CD4-positive, CD25-positive, alpha-beta regulatory T cell (primary cell): Measurements from ENCODE around the gene LMO3. TPM values are rescaled to one million over a fixed set of nuclear protein-coding genes. Genes with fewer than 3 reads are reported as not detected.
"Not testable (repeated sequence)": the region's sequence is repeated elsewhere in the genome, so short reads cannot be mapped to it uniquely, and the experiment has no call there.

Source experiments
- ATAC-seq, 2 donors: fragments of 150-1000 bp; cut with Tn5 transposase; one replicate each; pipeline ENCODE4 v1.10.0; 2021; ENCODE audit warnings: low read depth in 2 of 2, moderate number of reproducible peaks in 2 of 2, moderate library complexity in 1 of 2
- DNase-seq, 3 donors: peaks; one replicate each; pipeline versions ENCODE4 v3.0.0 to v3.0.0-alpha.2; 2012 to 2022; ENCODE audit warnings: mixed read lengths in 1 of 3
- H3K27ac ChIP-seq: one replicate; pipeline ENCODE4 v1.7.0; 2013; ENCODE audit warnings: mild to moderate bottlenecking, low read length; ENCODE audit not compliant: insufficient read depth, poor library complexity, severe bottlenecking
- H3K27me3 ChIP-seq: one replicate; pipeline ENCODE4 v1.7.0; 2013; ENCODE audit warnings: low read length; ENCODE audit not compliant: control insufficient read depth, insufficient read depth
- H3K36me3 ChIP-seq: one replicate; pipeline ENCODE4 v1.7.0; 2013; ENCODE audit warnings: mild to moderate bottlenecking, low read length, moderate library complexity; ENCODE audit not compliant: control insufficient read depth, insufficient read depth
- H3K4me1 ChIP-seq: 2 replicates; pipeline ENCODE4 v1.7.0; 2013; ENCODE audit warnings: mild to moderate bottlenecking, low read length; ENCODE audit not compliant: insufficient read depth, control insufficient read depth, poor library complexity, severe bottlenecking
- H3K4me3 ChIP-seq: one replicate; pipeline ENCODE4 v1.7.0; 2013; ENCODE audit warnings: low read depth, mild to moderate bottlenecking, low read length, moderate library complexity
- H3K9me3 ChIP-seq, 2 experiments: 1 replicate in 1 of 2; 2 replicates in 1 of 2; pipeline ENCODE4 v1.7.0; 2013; ENCODE audit warnings: low read length in 2 of 2, mild to moderate bottlenecking in 1 of 2, moderate library complexity in 1 of 2; ENCODE audit not compliant: control insufficient read depth in 2 of 2
- H3K27ac Mint-ChIP-seq, 3 donors: one replicate each; pipeline ENCODE4 v1.8.0; 2020 to 2022; ENCODE audit warnings: mild to moderate bottlenecking in 3 of 3, mixed read lengths in 3 of 3, moderate library complexity in 2 of 3
- H3K27me3 Mint-ChIP-seq: one replicate; pipeline ENCODE4 v1.8.0; 2022; ENCODE audit warnings: mild to moderate bottlenecking, mixed read lengths
- H3K36me3 Mint-ChIP-seq: one replicate; pipeline ENCODE4 v1.8.0; 2020; ENCODE audit warnings: mixed read lengths
- H3K4me1 Mint-ChIP-seq, 4 donors: one replicate each; pipeline ENCODE4 v1.8.0; 2020 to 2022; ENCODE audit warnings: mixed read lengths in 4 of 4, mild to moderate bottlenecking in 1 of 4
- H3K4me3 Mint-ChIP-seq, 4 donors: one replicate each; pipeline ENCODE4 v1.8.0; 2020 to 2022; ENCODE audit warnings: mild to moderate bottlenecking in 4 of 4, mixed read lengths in 4 of 4, moderate library complexity in 3 of 4
- H3K9me3 Mint-ChIP-seq, 7 donors: one replicate each; pipeline ENCODE4 v1.8.0; 2020 to 2022; ENCODE audit warnings: mixed read lengths in 7 of 7, mild to moderate bottlenecking in 3 of 7, moderate library complexity in 2 of 7
- polyA plus RNA-seq, 4 donors: library from polyadenylated mRNA; unstranded; fragments of 300-500 nt; fragmentation: Illumina TruSeq; gene quantifications; one replicate each; pipeline ENCODE4 v1.2.3, GENCODE V29; 2021
- total RNA-seq: library from RNA; stranded (reverse); gene quantifications from one replicate; pipeline ENCODE4 v1.2.3, GENCODE V29; 2022

The LMO3 gene
- total and polyA plus RNA-seq, 5 donors from 2014 or later: not detected

DNA sequence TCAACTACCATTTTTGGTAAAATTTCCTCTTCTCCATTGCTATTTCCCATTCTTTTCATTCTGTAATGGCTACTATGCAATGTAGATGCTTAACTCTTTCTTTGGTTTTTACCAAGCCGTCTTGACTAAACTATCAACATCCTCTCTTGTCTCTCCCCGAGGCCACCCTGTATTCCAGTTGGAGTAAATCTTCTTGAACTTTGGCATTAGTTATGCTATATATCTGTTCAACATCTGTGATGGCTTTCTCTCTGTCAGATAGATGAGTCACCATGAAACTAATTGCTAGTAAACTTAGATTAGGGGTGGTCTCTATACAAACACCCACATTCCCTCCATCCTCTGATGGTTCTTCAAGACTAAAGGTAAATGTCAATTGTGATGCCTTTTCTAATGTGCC is 63.4 kb downstream of the LMO3 start:
- H3K36me3 Mint-ChIP-seq: no peaks in the 10 kb centered on the region
- H3K4me1 Mint-ChIP-seq: no peaks in the 10 kb centered on the region
- Histone ChIP-seq H3K27ac (no peak overlapping the region), H3K36me3 (no peaks in the 10 kb centered on the region), H3K27me3 (no peaks in the 10 kb centered on the region), H3K4me1 (no peaks in the 10 kb centered on the region), H3K4me3 (no peak overlapping the region), H3K9me3 (peaks cover 0 to 3% of the 10 kb centered on the region in 2 experiments)
- DNase-seq (no peak), ATAC-seq (no peak)
- no peak overlapping the region for H3K4me3 Mint-ChIP-seq
- H3K27me3 Mint-ChIP-seq: no peaks in the 10 kb centered on the region
- H3K9me3 Mint-ChIP-seq: peaks cover 0 to 13% (median 5%) of the 10 kb centered on the region in 7 donors
- no peak overlapping the region for H3K27ac Mint-ChIP-seq

DNA sequence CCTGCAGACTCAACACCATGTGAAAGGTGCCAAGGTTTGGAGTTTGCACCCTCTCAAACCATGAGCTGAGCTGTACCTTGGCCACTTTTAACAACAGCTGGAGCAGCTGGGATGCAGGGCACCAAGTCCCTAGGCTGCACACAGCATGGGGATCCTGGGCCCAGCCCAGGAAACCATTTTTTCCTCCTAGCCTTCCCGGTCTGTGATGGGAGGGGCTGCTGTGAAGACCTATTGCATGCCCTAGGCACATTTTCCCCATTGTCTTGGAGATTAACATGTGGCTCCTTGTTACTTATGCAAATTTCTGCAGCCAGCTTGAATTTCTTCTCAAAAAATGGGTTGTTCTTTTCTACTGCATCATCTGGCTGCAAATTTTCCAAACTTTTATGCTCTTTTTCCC is 68.3 kb downstream of the LMO3 start:
- H3K9me3 Mint-ChIP-seq: peaks cover 0 to 18% (median 11%) of the 10 kb centered on the region in 7 donors
- not testable (repeated sequence) for H3K4me1 ChIP-seq, H3K27ac ChIP-seq, H3K4me1 Mint-ChIP-seq, ATAC-seq, H3K27me3 Mint-ChIP-seq, DNase-seq, H3K36me3 Mint-ChIP-seq, H3K36me3 ChIP-seq, H3K9me3 ChIP-seq, H3K27ac Mint-ChIP-seq, H3K27me3 ChIP-seq, H3K4me3 Mint-ChIP-seq, H3K4me3 ChIP-seq

DNA sequence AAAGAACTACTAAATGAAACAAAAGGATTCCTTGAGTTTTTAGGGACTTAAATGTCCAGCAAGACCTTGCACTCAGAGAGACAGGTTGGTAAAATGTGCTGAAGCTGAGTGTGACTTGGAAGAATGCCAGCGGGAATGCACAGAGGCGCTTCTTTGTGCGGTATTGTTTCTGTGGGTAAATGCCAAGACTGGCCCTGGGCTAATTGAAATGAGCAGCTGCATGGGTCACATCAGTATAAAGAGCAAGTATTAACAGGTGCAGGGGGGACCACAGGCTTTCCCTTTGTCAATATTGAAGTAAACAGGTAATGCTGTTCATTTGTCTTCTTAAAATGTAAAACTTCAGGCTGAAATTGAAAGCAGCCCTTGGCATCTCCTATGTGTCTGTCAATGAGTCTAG is 74.3 kb downstream of the LMO3 start:
- Mint-ChIP-seq H3K9me3 (peaks cover 2 to 17% (median 8%) of the 10 kb centered on the region in 7 donors), H3K27me3 (no peaks in the 10 kb centered on the region)

DNA sequence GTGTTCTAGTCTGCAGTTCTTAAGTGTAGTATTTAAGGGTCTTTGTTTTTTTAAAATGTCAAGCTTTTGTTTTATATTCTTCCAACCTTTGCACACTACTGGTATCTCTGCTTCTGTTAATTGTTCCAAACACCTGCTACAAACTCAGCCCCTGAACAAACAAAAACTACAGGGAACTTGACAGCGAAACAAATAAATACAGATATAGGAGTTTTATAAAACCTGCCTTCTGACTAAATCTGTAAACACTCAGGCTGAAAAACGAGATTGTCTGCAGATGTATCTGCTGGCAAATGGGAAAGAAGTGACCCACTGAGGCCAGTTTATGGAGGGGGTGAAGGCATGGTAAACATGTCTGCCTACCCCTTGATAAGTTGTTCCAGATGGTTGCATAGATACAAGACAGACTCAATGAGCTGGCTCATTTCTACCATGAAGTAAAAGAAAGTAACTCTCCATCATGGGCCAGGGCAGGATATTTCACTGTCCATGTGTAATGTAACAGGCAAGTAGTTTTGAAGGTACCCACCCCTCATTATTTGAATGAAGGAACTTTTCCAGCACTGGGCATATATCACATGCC is 75.6 kb downstream of the LMO3 start:
- no peak overlapping the region for H3K27ac Mint-ChIP-seq
- H3K36me3 Mint-ChIP-seq: no peaks in the 10 kb centered on the region
- Histone ChIP-seq H3K27me3 (no peaks in the 10 kb centered on the region), H3K36me3 (no peaks in the 10 kb centered on the region), H3K27ac (no peak overlapping the region), H3K4me3 (no peak overlapping the region), H3K9me3 (no peaks in the 10 kb centered on the region), H3K4me1 (no peaks in the 10 kb centered on the region)
- peaks cover 0 to 10% (median 4%) of the 10 kb centered on the region in 7 donors for H3K9me3 Mint-ChIP-seq
- no peaks in the 10 kb centered on the region for H3K27me3 Mint-ChIP-seq
- H3K4me3 Mint-ChIP-seq: no peak overlapping the region
- ATAC-seq (no peak), DNase-seq (no peak)
- no peaks in the 10 kb centered on the region for H3K4me1 Mint-ChIP-seq

More for the DNA sequence above, 74.3 kb downstream of the LMO3 start:
- ATAC-seq: no peak
- no peak for DNase-seq
- Histone ChIP-seq H3K27ac (no peak overlapping the region), H3K36me3 (no peaks in the 10 kb centered on the region), H3K9me3 (no peaks in the 10 kb centered on the region), H3K4me3 (no peak overlapping the region), H3K4me1 (no peaks in the 10 kb centered on the region), H3K27me3 (no peaks in the 10 kb centered on the region)
- Mint-ChIP-seq H3K4me3 (no peak overlapping the region), H3K27ac (no peak overlapping the region), H3K4me1 (no peaks in the 10 kb centered on the region), H3K36me3 (no peaks in the 10 kb centered on the region)

DNA sequence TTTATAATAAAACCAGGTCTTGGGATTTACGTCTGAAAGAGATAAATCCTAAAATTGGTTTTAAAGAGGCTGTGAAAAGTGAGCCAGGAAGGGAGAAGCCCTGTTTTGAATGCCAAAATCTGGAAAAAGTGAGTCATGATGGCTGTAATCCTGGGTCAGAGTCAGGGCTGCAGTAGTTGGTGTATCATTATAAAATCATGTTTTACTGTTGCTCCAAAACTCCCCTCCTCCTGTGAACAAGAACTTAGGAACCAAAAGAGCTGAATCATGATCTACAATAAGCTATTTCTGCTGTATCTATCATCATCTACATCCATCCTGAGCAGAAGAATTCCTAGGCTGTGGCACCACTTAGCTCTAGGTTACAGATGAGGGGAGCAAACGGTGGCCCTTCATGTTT is 79.3 kb downstream of the LMO3 start:
- H3K27me3 ChIP-seq: no peaks in the 10 kb centered on the region
- no peak overlapping the region for H3K27ac Mint-ChIP-seq
- no peaks in the 10 kb centered on the region for H3K4me1 ChIP-seq
- H3K27ac ChIP-seq: no peak overlapping the region
- no peaks in the 10 kb centered on the region for H3K36me3 Mint-ChIP-seq
- no peak overlapping the region for H3K4me3 Mint-ChIP-seq
- no peaks in the 10 kb centered on the region for H3K27me3 Mint-ChIP-seq
- H3K4me3 ChIP-seq: no peak overlapping the region
- DNase-seq (no peak), ATAC-seq (no peak)
- peaks cover 0 to 11% (median 4%) of the 10 kb centered on the region in 7 donors for H3K9me3 Mint-ChIP-seq
- H3K4me1 Mint-ChIP-seq: no peaks in the 10 kb centered on the region
- no peaks in the 10 kb centered on the region for H3K36me3 ChIP-seq
- no peaks in the 10 kb centered on the region for H3K9me3 ChIP-seq

DNA sequence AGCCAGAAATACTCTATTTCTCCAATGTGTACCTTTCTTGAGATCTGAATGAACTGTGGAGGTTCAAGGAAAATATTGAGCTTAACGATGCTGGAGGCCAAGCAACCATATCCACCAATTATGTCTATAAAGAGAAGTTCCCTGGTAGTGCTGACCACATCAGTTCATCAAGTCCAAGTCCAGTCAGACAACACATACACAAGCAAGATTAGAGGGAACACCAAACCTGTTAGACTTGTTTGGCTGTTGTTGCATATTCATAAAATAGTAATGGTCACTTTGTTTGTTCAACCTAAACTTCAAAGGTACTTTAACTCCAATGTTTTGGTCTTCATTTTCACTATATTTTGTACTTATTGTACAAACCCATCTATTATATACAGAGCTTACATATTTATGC is 81.6 kb downstream of the LMO3 start:
- ATAC-seq (no peak), DNase-seq (no peak)
- Histone ChIP-seq H3K27me3 (no peaks in the 10 kb centered on the region), H3K9me3 (no peaks in the 10 kb centered on the region), H3K27ac (no peak overlapping the region), H3K4me3 (no peak overlapping the region), H3K36me3 (no peaks in the 10 kb centered on the region), H3K4me1 (no peaks in the 10 kb centered on the region)
- no peak overlapping the region for H3K4me3 Mint-ChIP-seq
- H3K9me3 Mint-ChIP-seq: peaks cover 0 to 11% (median 4%) of the 10 kb centered on the region in 7 donors
- no peaks in the 10 kb centered on the region for H3K36me3 Mint-ChIP-seq
- H3K27me3 Mint-ChIP-seq: no peaks in the 10 kb centered on the region
- no peaks in the 10 kb centered on the region for H3K4me1 Mint-ChIP-seq
- no peak overlapping the region for H3K27ac Mint-ChIP-seq

DNA sequence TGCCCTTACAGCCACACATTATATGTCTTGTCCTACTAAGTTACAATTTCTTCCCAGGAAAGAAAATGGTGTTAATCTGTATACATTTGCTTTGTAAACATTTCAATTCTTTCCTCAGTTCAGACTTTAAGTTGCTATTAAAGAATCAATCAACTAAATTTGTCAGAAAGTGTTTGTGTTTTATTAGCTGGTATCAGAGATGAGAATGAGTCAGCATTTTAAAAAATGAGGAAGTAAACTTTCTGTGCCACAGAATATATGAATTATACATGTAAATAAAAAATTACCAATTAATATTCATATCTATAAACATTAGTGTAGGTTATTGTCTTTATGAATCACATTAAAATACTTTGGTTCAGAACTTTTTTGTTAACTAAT is 82.0 kb downstream of the LMO3 start:
- Histone ChIP-seq H3K27ac (no peak overlapping the region), H3K36me3 (no peaks in the 10 kb centered on the region), H3K9me3 (no peaks in the 10 kb centered on the region), H3K4me1 (no peaks in the 10 kb centered on the region), H3K27me3 (no peaks in the 10 kb centered on the region), H3K4me3 (no peak overlapping the region)
- H3K9me3 Mint-ChIP-seq: peaks cover 0 to 8% (median 4%) of the 10 kb centered on the region in 7 donors
- no peak overlapping the region for H3K4me3 Mint-ChIP-seq
- DNase-seq: no peak
- no peaks in the 10 kb centered on the region for H3K27me3 Mint-ChIP-seq
- ATAC-seq: no peak
- no peaks in the 10 kb centered on the region for H3K36me3 Mint-ChIP-seq
- H3K27ac Mint-ChIP-seq: no peak overlapping the region
- no peaks in the 10 kb centered on the region for H3K4me1 Mint-ChIP-seq

DNA sequence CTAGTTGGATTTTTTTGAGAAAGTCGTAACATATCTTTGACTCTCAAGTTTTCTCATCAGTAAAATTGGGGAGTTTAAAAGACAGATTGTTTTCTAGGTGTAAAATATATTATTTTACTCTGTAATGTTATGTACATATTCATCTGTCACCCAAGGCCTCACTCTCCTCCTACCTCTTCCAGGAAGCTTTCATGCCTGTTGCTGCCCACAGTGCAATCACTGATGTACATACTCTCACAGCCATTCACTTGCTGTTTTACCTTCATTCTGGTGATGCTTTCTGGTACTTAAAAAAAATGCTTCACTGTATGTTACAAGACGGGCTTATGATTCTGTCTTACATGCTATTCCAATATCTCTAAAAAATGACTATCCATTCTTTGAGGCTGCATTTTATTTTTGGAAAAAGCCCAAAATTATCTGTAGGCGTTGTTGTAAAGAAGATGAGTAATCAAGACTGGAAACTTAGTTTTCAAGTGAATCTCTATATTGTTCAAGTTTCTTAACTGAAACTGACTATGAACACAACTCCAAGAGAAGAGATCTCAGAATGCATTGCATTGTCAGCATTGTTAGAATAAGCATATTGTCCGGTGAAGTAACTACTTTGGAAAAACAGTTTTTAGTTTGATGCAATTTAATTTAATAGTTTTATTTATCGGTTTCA is 82.5 kb downstream of the LMO3 start:
- Mint-ChIP-seq H3K27me3 (no peaks in the 10 kb centered on the region), H3K4me3 (no peak overlapping the region), H3K36me3 (no peaks in the 10 kb centered on the region), H3K4me1 (no peaks in the 10 kb centered on the region), H3K27ac (no peak overlapping the region), H3K9me3 (peaks cover 0 to 8% (median 4%) of the 10 kb centered on the region in 7 donors)
- no peaks in the 10 kb centered on the region for H3K9me3 ChIP-seq
- H3K4me1 ChIP-seq: no peaks in the 10 kb centered on the region
- no peaks in the 10 kb centered on the region for H3K27me3 ChIP-seq
- no peak overlapping the region for H3K27ac ChIP-seq
- ATAC-seq (no peak), DNase-seq (no peak)
- no peak overlapping the region for H3K4me3 ChIP-seq
- H3K36me3 ChIP-seq: no peaks in the 10 kb centered on the region
